Measurements from ENCODE around the gene VRK1. TPM values are rescaled to one million over a fixed set of nuclear protein-coding genes. Genes with fewer than 3 reads are reported as not detected.
A peak's percentile ranks its signal among the peaks of the same experiment; 100 is the strongest.

Gene VRK1
- total and polyA plus RNA-seq, 4 experiments from 2014 or later: 33.4 to 55.6 (median 40.6) TPM

GRCh38 chr14:96823652-96824051 lies 26.5 kb downstream of the VRK1 start:
- POLR2A ChIA-PET (ENCODE audit: partially characterized antibody): no interaction called here
- H3K27ac Mint-ChIP-seq: no peak overlapping the region
- H3K27me3 ChIP-seq (ENCODE audit: insufficient read depth, low read length): no peaks in the 10 kb centered on the region
- no peaks in the 10 kb centered on the region for H3K36me3 ChIP-seq (ENCODE audit: insufficient read depth, low read length)
- no peak overlapping the region for H3K27ac ChIP-seq (ENCODE audit: low read depth, low read length)
- no peaks in the 10 kb centered on the region for H3K4me1 ChIP-seq (ENCODE audit: insufficient read depth, low read length)
- intact Hi-C loops (cut with micrococcal nuclease): no loop called here
- CTCF ChIA-PET (ENCODE audit: partially characterized antibody): no interaction called here
- H3K36me3 Mint-ChIP-seq: peaks cover 8 to 22% of the 10 kb centered on the region in 2 donors
- peaks cover 0 to 4% (median under 1%) of the 10 kb centered on the region in 8 donors for H3K9me3 Mint-ChIP-seq
- H3K4me3 ChIP-seq (ENCODE audit: low read length in 2 of 2): no peak overlapping the region
- peaks cover 15 to 25% (median 23%) of the 10 kb centered on the region in 4 donors for H3K4me1 Mint-ChIP-seq
- DNase-seq: no peak
- H3K4me3 Mint-ChIP-seq: no peak overlapping the region
- no peaks in the 10 kb centered on the region for H3K27me3 Mint-ChIP-seq
- H3K9me3 ChIP-seq (ENCODE audit: control insufficient read depth in 1 of 2, low read length in 2 of 2): no peaks in the 10 kb centered on the region

DNA sequence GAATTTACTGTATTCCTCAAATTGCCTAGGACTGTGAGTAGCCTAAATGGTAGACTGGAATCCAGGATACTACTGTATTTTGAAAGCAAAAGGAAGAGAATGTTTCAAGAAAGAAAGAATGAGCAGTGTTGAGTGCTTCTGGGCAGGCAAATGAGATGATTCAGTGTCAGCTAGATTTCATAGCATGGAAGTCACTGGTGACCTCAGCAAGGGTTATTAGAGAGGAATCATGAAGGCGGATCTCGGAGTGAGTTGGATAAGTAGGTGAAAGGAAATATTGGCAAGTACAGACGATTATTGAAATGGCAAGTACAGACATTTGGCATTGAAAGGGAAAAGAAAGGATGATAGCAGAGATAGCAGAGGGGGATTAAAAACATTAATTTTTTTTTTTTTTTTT lies 27.1 kb downstream of the VRK1 start:
- no peaks in the 10 kb centered on the region for H3K27me3 ChIP-seq (ENCODE audit: insufficient read depth, low read length)
- H3K4me3 ChIP-seq (ENCODE audit: low read length in 2 of 2): no peak overlapping the region
- no peaks in the 10 kb centered on the region for H3K36me3 ChIP-seq (ENCODE audit: insufficient read depth, low read length)
- CTCF ChIA-PET (ENCODE audit: partially characterized antibody): no interaction called here
- Mint-ChIP-seq H3K4me3 (no peak overlapping the region), H3K27me3 (no peaks in the 10 kb centered on the region), H3K4me1 (peaks cover 15 to 22% (median 21%) of the 10 kb centered on the region in 4 donors), H3K9me3 (peaks cover 0 to 8% (median 3%) of the 10 kb centered on the region in 8 donors), H3K27ac (peak overlapping the region in 1 of 7 donors; percentile 49), H3K36me3 (peaks cover 8 to 24% of the 10 kb centered on the region in 2 donors)
- H3K4me1 ChIP-seq (ENCODE audit: insufficient read depth, low read length): no peaks in the 10 kb centered on the region
- H3K9me3 ChIP-seq (ENCODE audit: control insufficient read depth in 1 of 2, low read length in 2 of 2): peaks cover 0 to 1% of the 10 kb centered on the region in 2 donors
- POLR2A ChIA-PET (ENCODE audit: partially characterized antibody): no interaction called here
- H3K27ac ChIP-seq (ENCODE audit: low read depth, low read length): no peak overlapping the region
- intact Hi-C loops (cut with micrococcal nuclease): no loop called here
- DNase-seq: no peak

- POLR2A ChIA-PET (ENCODE audit: partially characterized antibody): no interaction called here
- peaks cover 15 to 20% (median 18%) of the 10 kb centered on the region in 4 donors for H3K4me1 Mint-ChIP-seq
- H3K27me3 Mint-ChIP-seq: no peaks in the 10 kb centered on the region
- peaks cover 0 to 6% of the 10 kb centered on the region in 2 donors for H3K9me3 ChIP-seq (ENCODE audit: control insufficient read depth in 1 of 2, low read length in 2 of 2)
- no peaks in the 10 kb centered on the region for H3K36me3 ChIP-seq (ENCODE audit: insufficient read depth, low read length)
- H3K4me1 ChIP-seq (ENCODE audit: insufficient read depth, low read length): no peaks in the 10 kb centered on the region
- intact Hi-C loops (cut with micrococcal nuclease): no loop called here
- no peak for DNase-seq
- no peaks in the 10 kb centered on the region for H3K27me3 ChIP-seq (ENCODE audit: insufficient read depth, low read length)
- H3K27ac ChIP-seq (ENCODE audit: low read depth, low read length): no peak overlapping the region
- H3K9me3 Mint-ChIP-seq: peaks cover 0 to 23% (median 14%) of the 10 kb centered on the region in 8 donors
- H3K4me3 Mint-ChIP-seq: no peak overlapping the region
- H3K4me3 ChIP-seq (ENCODE audit: low read length in 2 of 2): no peak overlapping the region
- CTCF ChIA-PET (ENCODE audit: partially characterized antibody): no interaction called here
- peak overlapping the region in 2 of 7 donors; percentile 5 to 17 for H3K27ac Mint-ChIP-seq
- H3K36me3 Mint-ChIP-seq: peaks cover 6 to 30% of the 10 kb centered on the region in 2 donors
Observed at GRCh38 chr14:96826818-96827217, 29.6 kb downstream of the VRK1 start.

DNA sequence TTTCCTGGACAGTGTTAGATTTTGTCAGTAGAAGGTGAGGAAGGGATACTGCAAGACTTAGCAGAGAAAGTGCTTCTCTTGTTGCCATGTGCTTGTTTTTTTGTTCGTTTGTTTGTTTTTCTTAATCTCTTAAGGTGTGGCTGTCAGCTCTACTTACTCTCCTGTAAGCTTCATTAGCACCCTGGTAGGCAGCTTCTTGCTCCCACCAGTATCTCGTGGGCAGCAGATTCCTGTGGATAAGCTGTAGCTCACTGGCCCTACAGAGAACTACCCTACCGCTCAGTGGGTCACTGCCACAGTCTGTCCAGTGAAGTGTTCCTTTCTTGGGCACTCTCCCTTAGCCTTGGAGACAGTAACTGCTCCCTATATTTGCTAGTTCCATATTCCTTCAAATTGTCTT lies 30.1 kb downstream of the VRK1 start:
- Mint-ChIP-seq H3K27me3 (no peaks in the 10 kb centered on the region), H3K4me1 (peaks cover 15 to 20% (median 18%) of the 10 kb centered on the region in 4 donors), H3K4me3 (no peak overlapping the region), H3K9me3 (peaks cover 0 to 23% (median 14%) of the 10 kb centered on the region in 8 donors), H3K36me3 (peaks cover 6 to 30% of the 10 kb centered on the region in 2 donors), H3K27ac (peak overlapping the region in 1 of 7 donors; percentile 5)
- CTCF ChIA-PET (ENCODE audit: partially characterized antibody): no interaction called here
- Histone ChIP-seq H3K36me3 (ENCODE audit: insufficient read depth, low read length) (no peaks in the 10 kb centered on the region), H3K4me3 (ENCODE audit: low read length in 2 of 2) (no peak overlapping the region), H3K27me3 (ENCODE audit: insufficient read depth, low read length) (no peaks in the 10 kb centered on the region), H3K27ac (ENCODE audit: low read depth, low read length) (no peak overlapping the region), H3K4me1 (ENCODE audit: insufficient read depth, low read length) (no peaks in the 10 kb centered on the region), H3K9me3 (ENCODE audit: control insufficient read depth in 1 of 2, low read length in 2 of 2) (peaks cover 0 to 6% of the 10 kb centered on the region in 2 donors)
- no peak for DNase-seq
- POLR2A ChIA-PET (ENCODE audit: partially characterized antibody): no interaction called here
- intact Hi-C loops (cut with micrococcal nuclease): no loop called here

DNA sequence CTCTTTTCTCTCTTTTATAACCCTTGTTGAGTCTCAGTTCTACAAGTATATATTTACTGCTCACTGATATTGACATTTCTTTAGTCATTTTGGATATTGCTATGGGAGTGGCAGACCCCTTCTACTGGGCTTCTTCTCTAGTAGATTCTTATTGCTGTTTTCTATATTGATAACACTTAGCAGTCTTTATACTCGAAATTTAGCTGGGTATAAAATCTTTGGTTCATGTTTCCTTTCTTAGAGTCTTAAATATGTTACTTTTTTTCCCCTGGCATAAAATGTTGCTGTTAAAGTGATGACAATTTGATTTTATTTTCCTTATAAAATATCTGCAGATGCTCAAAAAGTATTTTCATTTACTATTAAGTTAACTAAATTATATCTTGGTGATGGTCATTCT lies 32.6 kb downstream of the VRK1 start:
- Mint-ChIP-seq H3K4me1 (peaks cover 10 to 15% (median 12%) of the 10 kb centered on the region in 4 donors), H3K9me3 (peaks cover 0 to 23% (median 14%) of the 10 kb centered on the region in 8 donors), H3K27me3 (no peaks in the 10 kb centered on the region), H3K27ac (no peak overlapping the region), H3K4me3 (no peak overlapping the region), H3K36me3 (peaks cover 13 to 42% of the 10 kb centered on the region in 2 donors)
- Histone ChIP-seq H3K36me3 (ENCODE audit: insufficient read depth, low read length) (no peaks in the 10 kb centered on the region), H3K4me1 (ENCODE audit: insufficient read depth, low read length) (no peaks in the 10 kb centered on the region), H3K27ac (ENCODE audit: low read depth, low read length) (no peak overlapping the region), H3K4me3 (ENCODE audit: low read length in 2 of 2) (no peak overlapping the region), H3K9me3 (ENCODE audit: control insufficient read depth in 1 of 2, low read length in 2 of 2) (peaks cover 0 to 6% of the 10 kb centered on the region in 2 donors), H3K27me3 (ENCODE audit: insufficient read depth, low read length) (no peaks in the 10 kb centered on the region)
- CTCF ChIA-PET (ENCODE audit: partially characterized antibody): no interaction called here
- intact Hi-C loops (cut with micrococcal nuclease): no loop called here
- DNase-seq: no peak
- POLR2A ChIA-PET (ENCODE audit: partially characterized antibody): interaction anchor here (1.0 kb wide), 1 partner anchor 9 kb away, joined by 3 read pairs; no protein-coding TSS in a partner anchor

GRCh38 chr14:96830946-96831345 lies 33.8 kb downstream of the VRK1 start:
- Mint-ChIP-seq H3K27me3 (no peaks in the 10 kb centered on the region), H3K4me3 (no peak overlapping the region), H3K36me3 (peaks cover 22 to 52% of the 10 kb centered on the region in 2 donors), H3K27ac (no peak overlapping the region), H3K9me3 (peaks cover 0 to 23% (median 14%) of the 10 kb centered on the region in 8 donors), H3K4me1 (peaks cover 0 to 9% (median 4%) of the 10 kb centered on the region in 4 donors)
- POLR2A ChIA-PET (ENCODE audit: partially characterized antibody): no interaction called here
- no peak overlapping the region for H3K4me3 ChIP-seq (ENCODE audit: low read length in 2 of 2)
- H3K4me1 ChIP-seq (ENCODE audit: insufficient read depth, low read length): no peaks in the 10 kb centered on the region
- intact Hi-C loops (cut with micrococcal nuclease): no loop called here
- H3K27ac ChIP-seq (ENCODE audit: low read depth, low read length): no peak overlapping the region
- H3K9me3 ChIP-seq (ENCODE audit: control insufficient read depth in 1 of 2, low read length in 2 of 2): peaks cover 0 to 6% of the 10 kb centered on the region in 2 donors
- H3K36me3 ChIP-seq (ENCODE audit: insufficient read depth, low read length): no peaks in the 10 kb centered on the region
- CTCF ChIA-PET (ENCODE audit: partially characterized antibody): no interaction called here
- DNase-seq: no peak
- no peaks in the 10 kb centered on the region for H3K27me3 ChIP-seq (ENCODE audit: insufficient read depth, low read length)

- ChIA-PET CTCF (ENCODE audit: partially characterized antibody) (no interaction called here), POLR2A (ENCODE audit: partially characterized antibody) (no interaction called here)
- no peak overlapping the region for H3K27ac ChIP-seq (ENCODE audit: low read depth, low read length)
Observed at GRCh38 chr14:96832351-96832750, 35.2 kb downstream of the VRK1 start.

More at GRCh38 chr14:96832351-96832750, 35.2 kb downstream of the VRK1 start:
- no peak overlapping the region for H3K4me3 ChIP-seq (ENCODE audit: low read length in 2 of 2)
- intact Hi-C loops (cut with micrococcal nuclease): no loop called here
- Mint-ChIP-seq H3K4me1 (peaks cover 0 to 7% (median 5%) of the 10 kb centered on the region in 4 donors), H3K27me3 (no peaks in the 10 kb centered on the region), H3K36me3 (peaks cover 29 to 62% of the 10 kb centered on the region in 2 donors), H3K4me3 (no peak overlapping the region), H3K27ac (no peak overlapping the region), H3K9me3 (peaks cover 0 to 23% (median 14%) of the 10 kb centered on the region in 8 donors)
- DNase-seq: no peak
- peaks cover 0 to 6% of the 10 kb centered on the region in 2 donors for H3K9me3 ChIP-seq (ENCODE audit: control insufficient read depth in 1 of 2, low read length in 2 of 2)
- no peaks in the 10 kb centered on the region for H3K27me3 ChIP-seq (ENCODE audit: insufficient read depth, low read length)
- no peaks in the 10 kb centered on the region for H3K4me1 ChIP-seq (ENCODE audit: insufficient read depth, low read length)
- no peaks in the 10 kb centered on the region for H3K36me3 ChIP-seq (ENCODE audit: insufficient read depth, low read length)
